H1 (cell line): Measurements from ENCODE around the gene ADAD1. TPM values are rescaled to one million over a fixed set of nuclear protein-coding genes. Genes with fewer than 3 reads are reported as not detected.

Experiments used
- CTCF ChIA-PET: fragments of 300-600 bp; sonication (Branson Sonifier 250); formaldehyde crosslinking; loops from one replicate; lab custom pipeline; 2021; ENCODE audit not compliant: partially characterized antibody; lab: Charles Lee
- POLR2A ChIA-PET: fragments of 300-600 bp; sonication (Branson Sonifier 250); formaldehyde crosslinking; loops from one replicate; lab custom pipeline; 2021; ENCODE audit warnings: inconsistent platforms; ENCODE audit not compliant: partially characterized antibody; lab: Charles Lee
- DNase-seq, 2 experiments: peaks; one replicate each; pipeline versions ENCODE4 v3.0.0 to v3.0.0-alpha.2; 2010 to 2022; ENCODE audit warnings: low spot score in 2 of 2, low read depth in 1 of 2, mixed read lengths in 1 of 2
- FAIRE-seq: peaks from 2 replicates; lab custom pipeline; 2011; peaks lifted over from hg19 to GRCh38; lab: Jason Lieb, UNC
- H2AFZ ChIP-seq: 2 replicates; pipeline ENCODE4 v1.8.1; 2012; ENCODE audit warnings: low read length, inconsistent platforms
- H2AK5ac ChIP-seq: 2 replicates; pipeline ENCODE4 v1.6.1; 2013; ENCODE audit warnings: low read depth, low read length
- H2BK120ac ChIP-seq: replicated peaks from 2 replicates; pipeline ENCODE3; 2013; ENCODE audit warnings: low read depth, low read length, inconsistent platforms
- H2BK12ac ChIP-seq: 2 replicates; pipeline ENCODE4 v1.6.1; 2013; ENCODE audit warnings: low read depth, low read length
- H2BK15ac ChIP-seq: 2 replicates; pipeline ENCODE4 v1.6.1; 2013; ENCODE audit warnings: low read length
- H2BK20ac ChIP-seq: 2 replicates; pipeline ENCODE4 v1.6.1; 2013; ENCODE audit warnings: low read length
- H2BK5ac ChIP-seq: 2 replicates; pipeline ENCODE4 v1.6.1; 2013; ENCODE audit warnings: low read depth, low read length
- H3K14ac ChIP-seq: 2 replicates; pipeline ENCODE4 v1.6.1; 2013; ENCODE audit warnings: inconsistent platforms; ENCODE audit not compliant: insufficient read length
- H3K18ac ChIP-seq: 2 replicates; pipeline ENCODE4 v1.6.1; 2013; ENCODE audit warnings: low read length; ENCODE audit errors: extremely low read depth
- H3K23ac ChIP-seq: 2 replicates; pipeline ENCODE4 v1.6.1; 2013; ENCODE audit warnings: inconsistent platforms; ENCODE audit not compliant: insufficient read length
- H3K23me2 ChIP-seq: 2 replicates; pipeline ENCODE4 v1.6.1; 2013; ENCODE audit warnings: low read depth, low read length
- H3K27ac ChIP-seq: 2 replicates; pipeline ENCODE4 v1.6.1; 2011; ENCODE audit warnings: low read depth, low read length, inconsistent platforms
- H3K27me3 ChIP-seq, 4 experiments: replicated peaks in 1 of 4; 1 replicate in 1 of 4; 2 replicates in 3 of 4; pipeline versions ENCODE4 v1.6.1 to v1.8.1; 2011 to 2013; ENCODE audit warnings: low read length in 3 of 4, mild to moderate bottlenecking in 3 of 4, inconsistent platforms in 2 of 4, mixed read lengths in 2 of 4, moderate library complexity in 1 of 4; ENCODE audit not compliant: control insufficient read depth in 3 of 4, insufficient read depth in 3 of 4; ENCODE audit errors: extremely low read depth in 1 of 4
- H3K36me3 ChIP-seq, 4 experiments: 2 replicates each; pipeline versions ENCODE4 v1.6.1 to v1.8.1; 2011 to 2013; ENCODE audit warnings: mild to moderate bottlenecking in 4 of 4, low read length in 3 of 4, moderate library complexity in 2 of 4, control low read depth in 1 of 4, inconsistent platforms in 1 of 4; ENCODE audit not compliant: insufficient read depth in 4 of 4, control insufficient read depth in 2 of 4
- H3K4ac ChIP-seq: replicated peaks from 2 replicates; pipeline ENCODE3; 2013; ENCODE audit warnings: low read length, low read depth, mixed read lengths, inconsistent platforms; ENCODE audit not compliant: insufficient read length
- H3K4me1 ChIP-seq, 4 experiments: replicated peaks in 1 of 4; 1 replicate in 1 of 4; 2 replicates in 3 of 4; pipeline versions ENCODE4 v1.6.1 to v1.8.1; 2011 to 2013; ENCODE audit warnings: low read length in 3 of 4, inconsistent platforms in 2 of 4, mixed read lengths in 1 of 4; ENCODE audit not compliant: insufficient read depth in 4 of 4, control insufficient read depth in 3 of 4
- H3K4me2 ChIP-seq, 2 experiments: 2 replicates each; pipeline versions ENCODE4 v1.6.1 to v1.8.1; 2011 to 2013; ENCODE audit warnings: low read depth in 2 of 2, low read length in 2 of 2, control low read depth in 1 of 2, inconsistent platforms in 1 of 2, mild to moderate bottlenecking in 1 of 2; ENCODE audit not compliant: insufficient read depth in 1 of 2
- H3K4me3 ChIP-seq, 4 experiments: fragments of 200-600, 300-600 bp in 1 of 4; sonication (generic), shearing (Covaris generic), sonication (Bioruptor Twin) in 1 of 4; 2 replicates each; pipeline versions ENCODE4 v1.5.1 to v1.8.1; 2011 to 2016; ENCODE audit warnings: low read length in 4 of 4, low read depth in 3 of 4, control low read depth in 2 of 4, inconsistent platforms in 2 of 4, mild to moderate bottlenecking in 2 of 4, mixed read lengths in 1 of 4, moderate library complexity in 1 of 4; ENCODE audit not compliant: insufficient read depth in 2 of 4; ENCODE audit errors: extremely low read depth in 1 of 4
- H3K56ac ChIP-seq: replicated peaks from 2 replicates; pipeline ENCODE3; 2013; ENCODE audit warnings: low read depth, mild to moderate bottlenecking, mixed read lengths, low read length, inconsistent platforms; ENCODE audit not compliant: insufficient read length
- H3K79me1 ChIP-seq: 2 replicates; pipeline ENCODE4 v1.6.1; 2013; ENCODE audit warnings: low read depth, low read length, control low read depth
- H3K79me2 ChIP-seq, 2 experiments: 2 replicates each; pipeline versions ENCODE4 v1.6.1 to v1.8.1; 2012 to 2013; ENCODE audit warnings: low read length in 2 of 2, mild to moderate bottlenecking in 2 of 2, inconsistent platforms in 1 of 2; ENCODE audit not compliant: insufficient read depth in 2 of 2, control insufficient read depth in 1 of 2
- H3K9ac ChIP-seq, 4 experiments: replicated peaks in 1 of 4; 1 replicate in 1 of 4; 2 replicates in 3 of 4; pipeline versions ENCODE4 v1.6.1 to v1.8.1; 2011 to 2013; ENCODE audit warnings: low read depth in 3 of 4, low read length in 3 of 4, control low read depth in 2 of 4, mild to moderate bottlenecking in 2 of 4, moderate library complexity in 2 of 4, inconsistent platforms in 1 of 4; ENCODE audit errors: extremely low read depth in 1 of 4
- H3K9me3 ChIP-seq, 2 experiments: 2 replicates each; pipeline versions ENCODE4 v1.6.1 to v1.8.1; 2012 to 2013; ENCODE audit warnings: mild to moderate bottlenecking in 2 of 2, moderate library complexity in 2 of 2, control low read depth in 1 of 2, inconsistent platforms in 1 of 2, low read depth in 1 of 2, low read length in 1 of 2, mixed read lengths in 1 of 2; ENCODE audit not compliant: insufficient read depth in 2 of 2
- H4K20me1 ChIP-seq, 2 experiments: replicated peaks in 1 of 2; 2 replicates each; pipeline versions ENCODE3 to v1.8.1; 2011 to 2013; ENCODE audit warnings: inconsistent platforms in 2 of 2, low read length in 2 of 2, mild to moderate bottlenecking in 1 of 2; ENCODE audit not compliant: insufficient read depth in 2 of 2, control insufficient read depth in 1 of 2
- H4K5ac ChIP-seq: 2 replicates; pipeline ENCODE4 v1.6.1; 2013; ENCODE audit warnings: low read length, low read depth, mixed read lengths, inconsistent platforms; ENCODE audit not compliant: insufficient read length
- H4K8ac ChIP-seq: 2 replicates; pipeline ENCODE4 v1.8.0; 2013; ENCODE audit warnings: mild to moderate bottlenecking, moderate library complexity, low read length, inconsistent platforms; ENCODE audit not compliant: insufficient read depth; ENCODE audit errors: extremely low read depth
- H4K91ac ChIP-seq: replicated peaks from 2 replicates; pipeline ENCODE3; 2013; ENCODE audit warnings: low read length, mixed read lengths, inconsistent platforms; ENCODE audit not compliant: insufficient read length
- BCL11A ChIP-seq, 2 experiments: IDR thresholded peaks; one replicate each; pipeline ENCODE4 v1.6.1; 2011; ENCODE audit warnings: low read depth in 2 of 2, low read length in 2 of 2, mild to moderate bottlenecking in 2 of 2
- BRCA1 ChIP-seq: IDR thresholded peaks from 2 replicates; pipeline ENCODE4 v1.6.1; 2012; ENCODE audit warnings: low read depth, low read length, improper control_type of control experiment
- CREB1 ChIP-seq: IDR thresholded peaks from 2 replicates; pipeline ENCODE4 v1.6.1; 2012; ENCODE audit warnings: inconsistent platforms
- EGR1 ChIP-seq: IDR thresholded peaks from 2 replicates; pipeline ENCODE4 v1.6.1; 2011; ENCODE audit warnings: low read depth, low read length, borderline replicate concordance
- FOSL1 ChIP-seq: IDR thresholded peaks from 2 replicates; pipeline ENCODE4 v1.6.1; 2011; ENCODE audit warnings: mild to moderate bottlenecking, low read depth, low read length, moderate library complexity; ENCODE audit not compliant: insufficient read depth
- KDM1A ChIP-seq: fragments of 200-600, 300-600 bp; sonication (generic); IDR thresholded peaks from 2 replicates; pipeline ENCODE4 v1.7.1; 2016; ENCODE audit warnings: mild to moderate bottlenecking, low read length, borderline replicate concordance
- PHF8 ChIP-seq: fragments of 200-600 bp; sonication (generic); conservative IDR thresholded peaks from 2 replicates; pipeline ENCODE4 v1.7.1; 2012; ENCODE audit warnings: low read depth, mild to moderate bottlenecking, inconsistent platforms, low read length, moderate library complexity
- RBBP5 ChIP-seq: IDR thresholded peaks from 2 replicates; pipeline ENCODE4 v1.7.1; 2012; ENCODE audit warnings: low read depth, mild to moderate bottlenecking, inconsistent platforms, low read length, moderate library complexity, borderline replicate concordance
- RNF2 ChIP-seq: fragments of 200-900, 300-1000 bp; sonication (generic); IDR thresholded peaks from 2 replicates; pipeline ENCODE4 v1.7.1; 2016; ENCODE audit warnings: borderline replicate concordance, low read depth, mild to moderate bottlenecking, antibody characterized with exemption, low read length; ENCODE audit not compliant: poor library complexity, severe bottlenecking; ENCODE audit errors: missing control alignments
- SAP30 ChIP-seq: fragments of 300-600 bp; sonication (generic); IDR thresholded peaks from 2 replicates; pipeline ENCODE4 v1.7.1; 2012; ENCODE audit warnings: low read length, moderate library complexity, mild to moderate bottlenecking, inconsistent platforms; ENCODE audit not compliant: insufficient read depth, insufficient replicate concordance
- SUZ12 ChIP-seq: fragments of 200-600 bp; sonication (generic); IDR thresholded peaks from 2 replicates; pipeline ENCODE4 v1.6.1; 2012; ENCODE audit warnings: mild to moderate bottlenecking, inconsistent platforms, low read length, moderate library complexity, mixed read lengths
- TBP ChIP-seq: IDR thresholded peaks from 2 replicates; pipeline ENCODE4 v1.6.1; 2011; ENCODE audit warnings: low read depth, low read length, improper control_type of control experiment
- YY1 ChIP-seq: IDR thresholded peaks from 2 replicates; pipeline ENCODE4 v1.6.1; 2011; ENCODE audit warnings: low read depth, mild to moderate bottlenecking, low read length
- WGBS, 2 experiments: shearing (Covaris generic) in 1 of 2; methylation state at CpG; one replicate each; pipeline versions ENCODE4 v1.1.6 to v1.1.7; 2013 to 2015; ENCODE audit warnings: low lambda C conversion rate in 2 of 2, mixed read lengths in 2 of 2, inconsistent platforms in 1 of 2, low coverage in 1 of 2, missing lambda C conversion rate in 1 of 2; ENCODE audit not compliant: insufficient replicate concordance in 2 of 2, insufficient coverage in 1 of 2, insufficient read length in 1 of 2; ENCODE audit errors: extremely low coverage in 1 of 2, missing lambda C conversion rate in 1 of 2; 5-methylcytosine and 5-hydroxymethylcytosine counted together
- polyA plus RNA-seq, 7 experiments: library from polyadenylated mRNA; depleted of rRNA in 3 of 7; stranded (reverse) in 5 of 7; unstranded in 2 of 7; fragments of >200 nt in 5 of 7; fragments of 200-250 nt in 2 of 7; gene quantifications; 1 replicate in 5 of 7; 2 replicates in 1 of 7; 4 replicates in 1 of 7; pipeline versions ENCODE4 v1.2.1 to v1.2.3, GENCODE V29; 2011 to 2013; ENCODE audit warnings: missing spikeins in 2 of 7, mixed read lengths in 2 of 7
- total RNA-seq: library from RNA; stranded (reverse); fragmentation: NEBNext Ultra II Directional; extraction: Animal tissue kit (Norgen Biotek cat#: 25700); gene quantifications from 2 replicates; pipeline ENCODE4 v1.2.1, GENCODE V29; 2021
- TF ChIP-seq, protein P1 (sequence below): IDR thresholded peaks from 2 replicates; pipeline ENCODE4 v1.6.1; 2012; ENCODE audit warnings: inconsistent platforms

Gene ADAD1
- total and polyA plus RNA-seq, 2 of the 8 experiments (the other 6 are each of a cell fraction or from before 2014, with no cell fraction given), result not detected

DNA sequence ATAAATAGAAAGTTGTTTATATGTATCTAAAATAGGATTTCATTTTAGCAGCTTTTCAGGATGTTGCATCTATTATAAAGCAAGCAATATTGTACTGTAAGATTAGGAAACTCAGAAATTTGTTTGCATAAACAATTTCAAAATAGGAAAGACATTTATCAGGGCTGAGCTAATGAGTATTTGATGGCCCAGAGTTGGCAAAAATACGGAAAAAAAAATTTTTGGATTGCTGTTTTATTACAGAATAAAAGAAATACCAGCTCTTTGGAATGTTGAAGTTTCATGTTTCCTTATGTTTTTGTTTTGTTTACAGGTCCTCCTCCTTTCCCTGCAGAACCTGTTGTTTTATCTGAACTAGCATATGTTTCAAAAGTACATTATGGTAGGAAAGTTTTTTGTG is 14.5 kb downstream of the ADAD1 start:
- no peak for DNase-seq
- no peak for TF ChIP-seq FOSL1
- TF ChIP-seq YY1, result no peak
- no peak for TF ChIP-seq RNF2
- TF ChIP-seq BCL11A (IDR thresholded peaks at IDR 0.05; ENCODE audit: low read depth in 2 of 2, low read length in 2 of 2), result no peak
- TF ChIP-seq SAP30, result no peak
- no peak for TF ChIP-seq KDM1A
- no peak for TF ChIP-seq SUZ12
- no peak for TF ChIP-seq RBBP5
- no peak for TF ChIP-seq EGR1
- TF ChIP-seq BRCA1, result no peak
- no peak for TF ChIP-seq TBP
- TF ChIP-seq, protein P1, sequence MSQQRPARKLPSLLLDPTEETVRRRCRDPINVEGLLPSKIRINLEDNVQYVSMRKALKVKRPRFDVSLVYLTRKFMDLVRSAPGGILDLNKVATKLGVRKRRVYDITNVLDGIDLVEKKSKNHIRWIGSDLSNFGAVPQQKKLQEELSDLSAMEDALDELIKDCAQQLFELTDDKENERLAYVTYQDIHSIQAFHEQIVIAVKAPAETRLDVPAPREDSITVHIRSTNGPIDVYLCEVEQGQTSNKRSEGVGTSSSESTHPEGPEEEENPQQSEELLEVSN, result no peak
- TF ChIP-seq PHF8, result no peak
- no peak for TF ChIP-seq CREB1

More for the DNA sequence above, 14.5 kb downstream of the ADAD1 start:
- Histone ChIP-seq H3K4me1 (no peaks in the 10 kb centered on the region), H3K4me2 (no peak overlapping the region), H3K79me2 (no peaks in the 10 kb centered on the region), H2BK120ac (no peak overlapping the region), H2BK15ac (no peak overlapping the region), H2AK5ac (no peak overlapping the region), H4K20me1 (no peaks in the 10 kb centered on the region), H3K18ac (no peak overlapping the region), H4K8ac (no peak overlapping the region), H4K5ac (no peak overlapping the region), H2BK20ac (no peak overlapping the region), H3K23me2 (no peaks in the 10 kb centered on the region), H3K23ac (no peak overlapping the region), H3K9me3 (no peaks in the 10 kb centered on the region), H3K36me3 (no peaks in the 10 kb centered on the region), H3K79me1 (no peaks in the 10 kb centered on the region), H3K27ac (no peak overlapping the region), H3K9ac (no peak overlapping the region), H3K4me3 (no peak overlapping the region), H2BK5ac (no peak overlapping the region), H3K14ac (no peak overlapping the region), H3K56ac (no peak overlapping the region), H4K91ac (no peak overlapping the region), H3K4ac (no peak overlapping the region), H3K27me3 (no peaks in the 10 kb centered on the region), H2AFZ (no peak overlapping the region), H2BK12ac (no peak overlapping the region)
- WGBS, 2 experiments, result 77% methylated on average over 1 of the region's 1 CpG; no CpG with 5 or more reads in 1 of the 2 experiments
- ChIA-PET POLR2A (no interaction called here), CTCF (no interaction called here)
- FAIRE-seq, result no peak
